Measurements from ENCODE around the gene LCA5L.
"Not testable (repeated sequence)": the region's sequence is repeated elsewhere in the genome, so short reads cannot be mapped to it uniquely, and the experiment has no call there.

LCA5L gene

DNA sequence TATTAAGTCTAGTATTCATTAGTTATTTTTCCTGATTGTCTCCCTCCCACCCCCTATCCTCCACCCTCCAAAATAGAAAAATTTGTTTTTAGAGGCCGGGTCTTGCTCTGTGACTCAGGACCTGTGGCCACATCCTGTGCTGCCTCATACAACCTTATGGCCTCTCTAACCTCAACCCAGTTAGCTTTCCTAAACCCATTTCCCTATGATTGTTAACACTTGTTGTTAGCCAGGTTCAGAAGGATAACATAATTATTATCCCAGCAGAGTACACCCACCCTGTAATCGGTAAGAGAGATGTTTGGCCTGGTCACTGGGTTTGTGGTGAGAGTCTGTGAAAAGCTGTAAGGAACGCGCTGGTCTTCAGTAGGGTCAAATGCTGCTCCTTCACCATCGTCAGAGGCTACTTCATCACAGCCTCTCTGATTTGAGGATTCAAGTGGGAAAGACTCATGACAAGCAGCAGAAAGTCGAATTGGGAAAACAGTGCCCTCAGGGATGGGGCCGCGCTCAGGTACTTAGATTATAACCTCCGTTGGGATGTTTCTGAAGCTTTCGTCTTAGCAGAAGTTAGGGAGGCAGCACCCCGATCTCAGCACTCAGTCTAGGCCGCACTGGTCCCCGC lies 60.8 kb downstream of the LCA5L start:
- Histone ChIP-seq H3K9me3 (no peaks in the 10 kb centered on the region), H3K36me3 (no peaks in the 10 kb centered on the region), H3K4me1 (no peaks in the 10 kb centered on the region), H3K4me3 (ENCODE audit: low read depth, low read length) (peak overlapping the region; percentile 55; the same call in 1 of the 2 replicates), H3K27me3 (no peaks in the 10 kb centered on the region)
- TF ChIP-seq, protein P1, sequence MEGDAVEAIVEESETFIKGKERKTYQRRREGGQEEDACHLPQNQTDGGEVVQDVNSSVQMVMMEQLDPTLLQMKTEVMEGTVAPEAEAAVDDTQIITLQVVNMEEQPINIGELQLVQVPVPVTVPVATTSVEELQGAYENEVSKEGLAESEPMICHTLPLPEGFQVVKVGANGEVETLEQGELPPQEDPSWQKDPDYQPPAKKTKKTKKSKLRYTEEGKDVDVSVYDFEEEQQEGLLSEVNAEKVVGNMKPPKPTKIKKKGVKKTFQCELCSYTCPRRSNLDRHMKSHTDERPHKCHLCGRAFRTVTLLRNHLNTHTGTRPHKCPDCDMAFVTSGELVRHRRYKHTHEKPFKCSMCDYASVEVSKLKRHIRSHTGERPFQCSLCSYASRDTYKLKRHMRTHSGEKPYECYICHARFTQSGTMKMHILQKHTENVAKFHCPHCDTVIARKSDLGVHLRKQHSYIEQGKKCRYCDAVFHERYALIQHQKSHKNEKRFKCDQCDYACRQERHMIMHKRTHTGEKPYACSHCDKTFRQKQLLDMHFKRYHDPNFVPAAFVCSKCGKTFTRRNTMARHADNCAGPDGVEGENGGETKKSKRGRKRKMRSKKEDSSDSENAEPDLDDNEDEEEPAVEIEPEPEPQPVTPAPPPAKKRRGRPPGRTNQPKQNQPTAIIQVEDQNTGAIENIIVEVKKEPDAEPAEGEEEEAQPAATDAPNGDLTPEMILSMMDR (IDR thresholded peaks at IDR 0.05; ENCODE audit: low read depth, low read length): no peak
- DNase-seq: no peak

DNA sequence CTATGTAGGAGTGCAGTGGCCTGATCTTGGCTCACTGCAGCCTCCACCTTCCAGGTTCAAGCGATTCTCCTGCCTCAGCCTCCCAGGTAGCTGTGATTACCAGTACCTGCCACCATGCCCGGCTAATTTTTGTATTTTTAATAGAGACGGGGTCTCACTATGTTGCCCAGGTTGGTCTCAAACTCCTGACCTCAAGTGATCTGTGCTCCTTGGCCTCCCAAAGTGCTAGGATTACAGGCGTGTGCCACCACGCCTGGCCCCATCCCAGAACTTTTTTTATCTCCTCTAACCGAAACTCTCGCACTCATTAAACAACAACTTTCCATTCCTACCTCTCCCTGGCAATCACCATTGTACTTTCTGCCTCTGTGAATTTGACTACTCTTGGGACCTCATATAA lies 63.5 kb downstream of the LCA5L start:
- H3K9me3 ChIP-seq; H3K27me3 ChIP-seq; DNase-seq; H3K36me3 ChIP-seq; H3K4me3 ChIP-seq (ENCODE audit: low read depth, low read length); H3K4me1 ChIP-seq: not testable (repeated sequence)

DNA sequence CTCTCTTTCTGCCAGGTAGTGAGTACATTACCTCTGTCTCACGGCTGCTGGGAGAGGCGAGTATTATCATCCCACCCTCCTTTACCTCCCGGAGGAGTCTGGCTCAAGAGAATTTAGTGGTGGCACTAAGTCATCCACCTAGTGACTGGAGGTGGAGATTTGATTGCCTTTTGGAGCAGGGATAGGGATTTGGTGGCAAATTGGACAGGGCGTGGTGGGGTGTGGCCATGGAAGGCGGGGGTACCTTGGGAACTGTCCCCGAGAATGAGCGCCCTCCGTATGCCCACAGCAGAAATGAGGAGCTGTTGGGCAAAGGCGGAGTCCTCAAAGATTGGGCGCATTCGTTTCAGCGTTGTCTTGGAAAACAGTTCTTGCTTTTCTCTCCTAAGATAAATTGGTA lies 64.6 kb downstream of the LCA5L start:
- H3K4me1 ChIP-seq: no peaks in the 10 kb centered on the region
- no peaks in the 10 kb centered on the region for H3K27me3 ChIP-seq
- no peak for DNase-seq
- TF ChIP-seq, protein P1 (IDR thresholded peaks at IDR 0.05; ENCODE audit: low read depth, low read length): no peak
- no peaks in the 10 kb centered on the region for H3K36me3 ChIP-seq
- no peaks in the 10 kb centered on the region for H3K9me3 ChIP-seq
- H3K4me3 ChIP-seq (ENCODE audit: low read depth, low read length): peak overlapping the region; percentile 96

DNA sequence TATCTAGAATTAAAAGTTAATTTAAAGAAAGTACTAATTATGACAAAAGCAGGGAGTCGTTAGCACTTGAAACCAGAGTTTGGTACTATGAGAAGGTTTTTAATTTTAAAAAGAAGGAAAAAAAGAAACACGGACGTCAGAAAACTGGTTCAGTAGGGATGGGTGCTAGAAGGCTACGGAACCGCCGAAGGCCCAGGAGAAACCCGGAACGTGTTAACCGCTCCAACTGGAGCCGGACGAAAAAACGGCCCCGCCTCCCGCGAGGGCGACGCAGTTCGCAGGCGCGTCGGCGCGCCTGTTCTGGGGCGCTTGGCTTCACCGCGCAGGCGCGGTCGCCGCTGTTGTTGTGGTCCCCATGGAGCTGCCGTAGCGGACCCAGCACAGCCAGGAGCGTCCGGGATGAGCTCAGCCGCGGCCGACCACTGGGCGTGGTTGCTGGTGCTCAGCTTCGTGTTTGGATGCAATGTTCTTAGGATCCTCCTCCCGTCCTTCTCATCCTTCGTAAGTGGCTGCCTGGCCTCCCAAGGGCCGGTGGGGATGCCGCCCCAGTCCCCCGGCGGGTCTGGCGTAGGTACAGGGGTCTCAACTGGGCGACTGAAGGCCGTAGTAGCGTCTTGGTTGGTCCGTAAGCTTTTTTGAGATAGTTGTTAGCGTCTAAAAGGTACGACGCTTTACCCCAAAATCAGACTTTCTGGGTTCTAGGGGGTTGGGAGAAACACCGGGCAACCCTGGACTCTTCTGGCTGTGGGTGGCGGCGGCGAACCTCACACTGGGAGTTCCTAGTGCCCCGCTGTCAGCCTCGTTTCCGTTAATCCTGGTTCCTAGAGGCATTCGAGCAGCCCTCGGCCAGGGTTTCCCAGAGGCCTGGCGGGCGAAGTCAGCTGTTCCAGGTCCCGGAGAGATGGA lies 65.3 kb downstream of the LCA5L start:
- Histone ChIP-seq H3K27me3 (no peaks in the 10 kb centered on the region), H3K4me3 (ENCODE audit: low read depth, low read length) (peak overlapping the region; percentile 96), H3K4me1 (no peaks in the 10 kb centered on the region), H3K9me3 (no peaks in the 10 kb centered on the region), H3K36me3 (no peaks in the 10 kb centered on the region)
- TF ChIP-seq, protein P1 (IDR thresholded peaks at IDR 0.05; ENCODE audit: low read depth, low read length): no peak
- peak; percentile 96 for DNase-seq

DNA sequence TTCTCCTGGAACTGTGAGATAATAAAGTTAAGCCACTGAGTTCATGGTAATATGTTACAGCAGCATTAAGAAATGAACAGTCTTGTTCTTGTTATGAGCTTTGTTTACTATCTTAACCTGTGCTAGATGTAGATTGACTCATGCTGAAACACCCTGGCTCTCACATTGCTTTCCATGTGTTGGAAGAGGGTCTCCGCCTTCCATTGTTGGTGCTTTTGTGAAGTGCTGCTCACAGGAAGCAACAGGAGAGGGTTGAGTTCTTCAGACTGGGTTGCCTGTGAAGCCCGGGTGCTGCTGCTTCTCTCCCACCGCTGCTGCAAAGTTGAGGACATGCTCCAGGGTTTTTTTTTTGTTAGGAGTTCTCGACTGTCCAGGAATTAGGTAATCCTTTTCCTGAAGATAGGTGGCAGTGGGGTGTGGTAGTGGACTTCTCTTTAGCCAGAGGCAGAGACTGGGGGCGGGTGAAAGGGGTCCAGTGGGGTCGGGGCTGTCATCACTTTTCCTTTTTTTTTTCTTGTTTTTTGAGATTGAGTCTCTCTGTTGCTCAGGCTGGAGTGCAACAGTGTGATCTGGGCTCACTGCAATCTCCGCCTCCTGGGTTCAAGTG lies 68.0 kb downstream of the LCA5L start:
- H3K36me3 ChIP-seq: no peaks in the 10 kb centered on the region
- no peak overlapping the region for H3K4me3 ChIP-seq (ENCODE audit: low read depth, low read length)
- DNase-seq: no peak
- TF ChIP-seq, protein P1 (IDR thresholded peaks at IDR 0.05; ENCODE audit: low read depth, low read length): no peak
- H3K4me1 ChIP-seq: no peaks in the 10 kb centered on the region
- H3K27me3 ChIP-seq: no peaks in the 10 kb centered on the region
- H3K9me3 ChIP-seq: no peaks in the 10 kb centered on the region

DNA sequence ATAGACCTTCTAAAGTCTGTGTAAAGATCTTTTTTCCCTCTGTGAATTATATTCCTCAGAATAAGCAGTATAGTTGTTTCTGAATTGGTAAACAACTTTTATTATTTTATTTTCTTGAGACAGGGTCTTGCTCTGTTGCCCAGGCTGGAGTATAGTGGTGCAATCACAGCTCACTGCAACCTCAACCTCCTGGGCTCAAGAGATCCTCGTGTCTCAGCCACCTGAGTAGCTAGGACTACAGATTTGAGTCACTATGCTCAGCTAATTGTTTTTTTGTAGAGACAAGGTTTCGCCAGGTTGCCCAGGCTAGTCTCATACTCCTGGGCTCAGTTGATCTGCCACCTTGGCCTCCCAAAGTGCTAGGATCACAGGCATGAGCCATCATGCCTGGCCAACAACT lies 70.1 kb downstream of the LCA5L start:
- TF ChIP-seq, protein P1 (IDR thresholded peaks at IDR 0.05; ENCODE audit: low read depth, low read length): no peak
- no peaks in the 10 kb centered on the region for H3K36me3 ChIP-seq
- DNase-seq: no peak

More for the DNA sequence above, 70.1 kb downstream of the LCA5L start:
- H3K4me1 ChIP-seq: no peaks in the 10 kb centered on the region; the same call in 1 of the 2 replicates
- no peak overlapping the region for H3K4me3 ChIP-seq (ENCODE audit: low read depth, low read length)
- H3K9me3 ChIP-seq: no peaks in the 10 kb centered on the region
- no peaks in the 10 kb centered on the region for H3K27me3 ChIP-seq
